Measurements from ENCODE around the gene SNCA.

DNA sequence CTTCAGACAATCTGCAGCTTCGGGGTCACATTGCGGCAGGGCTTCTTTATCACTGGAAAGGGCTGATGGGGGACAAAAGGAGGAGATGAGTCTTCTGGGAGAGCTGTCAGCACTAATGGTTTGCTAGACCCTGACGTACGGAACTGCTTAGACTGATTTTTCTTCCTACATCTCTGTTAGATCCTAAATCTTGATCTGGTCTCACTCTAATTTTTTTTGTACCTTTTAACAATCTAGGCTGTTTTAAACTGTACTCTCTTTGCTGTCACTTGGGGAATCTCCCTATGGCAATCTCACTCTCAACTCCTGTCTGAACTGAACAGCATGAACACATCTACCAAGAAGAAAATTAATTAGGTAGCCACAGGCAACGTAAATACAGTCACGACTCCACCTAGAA is 120.1 kb downstream of the SNCA start:
- TF ChIP-seq ZNF311 (tag by site-specific recombination; IDR thresholded peaks at IDR 0.05; ENCODE audit: borderline replicate concordance) (no peak), CTCF (tag by site-specific recombination; IDR thresholded peaks at IDR 0.05) (no peak), SALL2 (tag by site-specific recombination; IDR thresholded peaks at IDR 0.05; ENCODE audit: borderline replicate concordance) (no peak), ZNF366 (tag by site-specific recombination; conservative IDR thresholded peaks at IDR 0.05) (no peak), ZNF580 (tag by site-specific recombination; IDR thresholded peaks at IDR 0.05) (no peak), YY1 (tag by site-specific recombination; IDR thresholded peaks at IDR 0.05) (no peak), ZNF629 (tag by site-specific recombination; IDR thresholded peaks at IDR 0.05) (no peak), ZNF221 (tag by site-specific recombination; IDR thresholded peaks at IDR 0.05; ENCODE audit: borderline replicate concordance) (no peak), SETDB1 (IDR thresholded peaks at IDR 0.05; ENCODE audit: insufficient read length, low read length) (no peak), TRIM28 (IDR thresholded peaks at IDR 0.05; ENCODE audit: borderline replicate concordance, low read length) (no peak), PRDM10 (tag by site-specific recombination; IDR thresholded peaks at IDR 0.05) (no peak), KLF16 (tag by site-specific recombination; IDR thresholded peaks at IDR 0.05) (no peak)
- TF ChIP-seq, protein P1, sequence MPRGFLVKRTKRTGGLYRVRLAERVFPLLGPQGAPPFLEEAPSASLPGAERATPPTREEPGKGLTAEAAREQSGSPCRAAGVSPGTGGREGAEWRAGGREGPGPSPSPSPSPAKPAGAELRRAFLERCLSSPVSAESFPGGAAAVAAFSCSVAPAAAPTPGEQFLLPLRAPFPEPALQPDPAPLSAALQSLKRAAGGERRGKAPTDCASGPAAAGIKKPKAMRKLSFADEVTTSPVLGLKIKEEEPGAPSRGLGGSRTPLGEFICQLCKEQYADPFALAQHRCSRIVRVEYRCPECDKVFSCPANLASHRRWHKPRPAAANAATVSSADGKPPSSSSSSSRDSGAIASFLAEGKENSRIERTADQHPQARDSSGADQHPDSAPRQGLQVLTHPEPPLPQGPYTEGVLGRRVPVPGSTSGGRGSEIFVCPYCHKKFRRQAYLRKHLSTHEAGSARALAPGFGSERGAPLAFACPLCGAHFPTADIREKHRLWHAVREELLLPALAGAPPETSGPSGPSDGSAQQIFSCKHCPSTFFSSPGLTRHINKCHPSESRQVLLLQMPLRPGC (tag by site-specific recombination; IDR thresholded peaks at IDR 0.05): no peak
- TF ChIP-seq, protein P2, sequence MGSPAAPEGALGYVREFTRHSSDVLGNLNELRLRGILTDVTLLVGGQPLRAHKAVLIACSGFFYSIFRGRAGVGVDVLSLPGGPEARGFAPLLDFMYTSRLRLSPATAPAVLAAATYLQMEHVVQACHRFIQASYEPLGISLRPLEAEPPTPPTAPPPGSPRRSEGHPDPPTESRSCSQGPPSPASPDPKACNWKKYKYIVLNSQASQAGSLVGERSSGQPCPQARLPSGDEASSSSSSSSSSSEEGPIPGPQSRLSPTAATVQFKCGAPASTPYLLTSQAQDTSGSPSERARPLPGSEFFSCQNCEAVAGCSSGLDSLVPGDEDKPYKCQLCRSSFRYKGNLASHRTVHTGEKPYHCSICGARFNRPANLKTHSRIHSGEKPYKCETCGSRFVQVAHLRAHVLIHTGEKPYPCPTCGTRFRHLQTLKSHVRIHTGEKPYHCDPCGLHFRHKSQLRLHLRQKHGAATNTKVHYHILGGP (tag by site-specific recombination; IDR thresholded peaks at IDR 0.05): no peak

Measured in HEK293 (cell line).